ENCODE data around the gene KIAA1549. TPM values are rescaled to one million over a fixed set of nuclear protein-coding genes. Genes with fewer than 3 reads are reported as not detected.

The KIAA1549 gene
- total RNA-seq, 1 experiment from 2014 or later = 18.7 TPM

DNA sequence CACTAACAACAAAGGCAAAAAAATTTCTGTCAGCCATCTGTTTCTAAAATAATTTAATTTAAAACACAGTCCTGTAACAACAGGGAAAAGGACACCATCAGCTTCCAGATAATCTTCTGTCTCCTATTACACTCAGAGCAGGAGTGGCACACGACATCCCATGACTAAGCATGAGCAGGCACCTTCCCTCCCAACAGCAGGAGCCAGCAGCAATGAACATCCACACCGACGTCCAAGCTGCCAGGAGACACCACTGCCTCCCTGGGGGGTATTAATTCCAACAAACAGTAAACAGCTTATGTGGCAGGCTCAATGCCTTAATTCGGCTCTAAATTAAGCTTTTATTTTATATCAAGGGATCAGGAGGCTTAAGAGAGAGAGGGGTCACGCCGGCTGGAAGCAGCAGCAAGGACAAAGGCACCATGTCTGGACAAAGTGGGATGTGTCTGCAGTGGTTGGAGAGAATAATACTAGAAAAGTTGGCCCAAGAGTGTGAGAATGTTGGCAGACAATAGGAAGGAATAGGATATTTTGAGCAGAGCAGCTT is 45.7 kb downstream of the KIAA1549 start:
- Mint-ChIP-seq H3K36me3 (no peaks in the 10 kb centered on the region), H3K9me3 (no peaks in the 10 kb centered on the region), H3K27ac (no peak overlapping the region), H3K27me3 (ENCODE audit: low read depth) (no peaks in the 10 kb centered on the region), H3K4me1 (peaks cover 27% of the 10 kb centered on the region), H3K4me3 (no peak overlapping the region)
- ChIA-PET POLR2A (interaction anchor here (0.5 kb wide), 1 partner anchor 11 kb away, joined by 3 read pairs; no protein-coding TSS in a partner anchor), CTCF (no interaction called here)
- TF ChIP-seq, protein P1, sequence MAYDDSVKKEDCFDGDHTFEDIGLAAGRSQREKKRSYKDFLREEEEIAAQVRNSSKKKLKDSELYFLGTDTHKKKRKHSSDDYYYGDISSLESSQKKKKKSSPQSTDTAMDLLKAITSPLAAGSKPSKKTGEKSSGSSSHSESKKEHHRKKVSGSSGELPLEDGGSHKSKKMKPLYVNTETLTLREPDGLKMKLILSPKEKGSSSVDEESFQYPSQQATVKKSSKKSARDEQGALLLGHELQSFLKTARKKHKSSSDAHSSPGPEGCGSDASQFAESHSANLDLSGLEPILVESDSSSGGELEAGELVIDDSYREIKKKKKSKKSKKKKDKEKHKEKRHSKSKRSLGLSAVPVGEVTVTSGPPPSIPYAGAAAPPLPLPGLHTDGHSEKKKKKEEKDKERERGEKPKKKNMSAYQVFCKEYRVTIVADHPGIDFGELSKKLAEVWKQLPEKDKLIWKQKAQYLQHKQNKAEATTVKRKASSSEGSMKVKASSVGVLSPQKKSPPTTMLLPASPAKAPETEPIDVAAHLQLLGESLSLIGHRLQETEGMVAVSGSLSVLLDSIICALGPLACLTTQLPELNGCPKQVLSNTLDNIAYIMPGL (CRISPR knock-in tag; IDR thresholded peaks at IDR 0.05) = no peak
- TF ChIP-seq, protein P2, sequence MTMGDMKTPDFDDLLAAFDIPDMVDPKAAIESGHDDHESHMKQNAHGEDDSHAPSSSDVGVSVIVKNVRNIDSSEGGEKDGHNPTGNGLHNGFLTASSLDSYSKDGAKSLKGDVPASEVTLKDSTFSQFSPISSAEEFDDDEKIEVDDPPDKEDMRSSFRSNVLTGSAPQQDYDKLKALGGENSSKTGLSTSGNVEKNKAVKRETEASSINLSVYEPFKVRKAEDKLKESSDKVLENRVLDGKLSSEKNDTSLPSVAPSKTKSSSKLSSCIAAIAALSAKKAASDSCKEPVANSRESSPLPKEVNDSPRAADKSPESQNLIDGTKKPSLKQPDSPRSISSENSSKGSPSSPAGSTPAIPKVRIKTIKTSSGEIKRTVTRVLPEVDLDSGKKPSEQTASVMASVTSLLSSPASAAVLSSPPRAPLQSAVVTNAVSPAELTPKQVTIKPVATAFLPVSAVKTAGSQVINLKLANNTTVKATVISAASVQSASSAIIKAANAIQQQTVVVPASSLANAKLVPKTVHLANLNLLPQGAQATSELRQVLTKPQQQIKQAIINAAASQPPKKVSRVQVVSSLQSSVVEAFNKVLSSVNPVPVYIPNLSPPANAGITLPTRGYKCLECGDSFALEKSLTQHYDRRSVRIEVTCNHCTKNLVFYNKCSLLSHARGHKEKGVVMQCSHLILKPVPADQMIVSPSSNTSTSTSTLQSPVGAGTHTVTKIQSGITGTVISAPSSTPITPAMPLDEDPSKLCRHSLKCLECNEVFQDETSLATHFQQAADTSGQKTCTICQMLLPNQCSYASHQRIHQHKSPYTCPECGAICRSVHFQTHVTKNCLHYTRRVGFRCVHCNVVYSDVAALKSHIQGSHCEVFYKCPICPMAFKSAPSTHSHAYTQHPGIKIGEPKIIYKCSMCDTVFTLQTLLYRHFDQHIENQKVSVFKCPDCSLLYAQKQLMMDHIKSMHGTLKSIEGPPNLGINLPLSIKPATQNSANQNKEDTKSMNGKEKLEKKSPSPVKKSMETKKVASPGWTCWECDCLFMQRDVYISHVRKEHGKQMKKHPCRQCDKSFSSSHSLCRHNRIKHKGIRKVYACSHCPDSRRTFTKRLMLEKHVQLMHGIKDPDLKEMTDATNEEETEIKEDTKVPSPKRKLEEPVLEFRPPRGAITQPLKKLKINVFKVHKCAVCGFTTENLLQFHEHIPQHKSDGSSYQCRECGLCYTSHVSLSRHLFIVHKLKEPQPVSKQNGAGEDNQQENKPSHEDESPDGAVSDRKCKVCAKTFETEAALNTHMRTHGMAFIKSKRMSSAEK (CRISPR knock-in tag; IDR thresholded peaks at IDR 0.05; ENCODE audit: borderline replicate concordance) = no peak
- TF ChIP-seq ZNF232 (CRISPR knock-in tag; IDR thresholded peaks at IDR 0.05) (no peak), ZNF263 (CRISPR knock-in tag; IDR thresholded peaks at IDR 0.05; ENCODE audit: low read depth) (no peak), HMGA2 (CRISPR knock-in tag; IDR thresholded peaks at IDR 0.05) (no peak), PRRX2 (CRISPR knock-in tag; IDR thresholded peaks at IDR 0.05) (no peak), SP1 (CRISPR knock-in tag; conservative IDR thresholded peaks at IDR 0.05) (no peak), NFYB (CRISPR knock-in tag; conservative IDR thresholded peaks at IDR 0.05; ENCODE audit: low read depth) (no peak), MXD4 (CRISPR knock-in tag; IDR thresholded peaks at IDR 0.05; ENCODE audit: borderline replicate concordance) (no peak), FOXJ3 (CRISPR knock-in tag; IDR thresholded peaks at IDR 0.05; ENCODE audit: borderline replicate concordance) (no peak), RELA (CRISPR knock-in tag; IDR thresholded peaks at IDR 0.05; ENCODE audit: borderline replicate concordance) (no peak), CREB1 (CRISPR knock-in tag; IDR thresholded peaks at IDR 0.05) (no peak), ATF1 (CRISPR knock-in tag; IDR thresholded peaks at IDR 0.05) (no peak)
- TF ChIP-seq, protein P3, sequence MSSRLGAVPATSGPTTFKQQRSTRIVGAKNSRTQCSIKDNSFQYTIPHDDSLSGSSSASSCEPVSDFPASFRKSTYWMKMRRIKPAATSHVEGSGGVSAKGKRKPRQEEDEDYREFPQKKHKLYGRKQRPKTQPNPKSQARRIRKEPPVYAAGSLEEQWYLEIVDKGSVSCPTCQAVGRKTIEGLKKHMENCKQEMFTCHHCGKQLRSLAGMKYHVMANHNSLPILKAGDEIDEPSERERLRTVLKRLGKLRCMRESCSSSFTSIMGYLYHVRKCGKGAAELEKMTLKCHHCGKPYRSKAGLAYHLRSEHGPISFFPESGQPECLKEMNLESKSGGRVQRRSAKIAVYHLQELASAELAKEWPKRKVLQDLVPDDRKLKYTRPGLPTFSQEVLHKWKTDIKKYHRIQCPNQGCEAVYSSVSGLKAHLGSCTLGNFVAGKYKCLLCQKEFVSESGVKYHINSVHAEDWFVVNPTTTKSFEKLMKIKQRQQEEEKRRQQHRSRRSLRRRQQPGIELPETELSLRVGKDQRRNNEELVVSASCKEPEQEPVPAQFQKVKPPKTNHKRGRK (CRISPR knock-in tag; IDR thresholded peaks at IDR 0.05; ENCODE audit: borderline replicate concordance) = no peak
- TF ChIP-seq, protein P4, sequence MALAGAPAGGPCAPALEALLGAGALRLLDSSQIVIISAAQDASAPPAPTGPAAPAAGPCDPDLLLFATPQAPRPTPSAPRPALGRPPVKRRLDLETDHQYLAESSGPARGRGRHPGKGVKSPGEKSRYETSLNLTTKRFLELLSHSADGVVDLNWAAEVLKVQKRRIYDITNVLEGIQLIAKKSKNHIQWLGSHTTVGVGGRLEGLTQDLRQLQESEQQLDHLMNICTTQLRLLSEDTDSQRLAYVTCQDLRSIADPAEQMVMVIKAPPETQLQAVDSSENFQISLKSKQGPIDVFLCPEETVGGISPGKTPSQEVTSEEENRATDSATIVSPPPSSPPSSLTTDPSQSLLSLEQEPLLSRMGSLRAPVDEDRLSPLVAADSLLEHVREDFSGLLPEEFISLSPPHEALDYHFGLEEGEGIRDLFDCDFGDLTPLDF (CRISPR knock-in tag; IDR thresholded peaks at IDR 0.05) = no peak
- TF ChIP-seq, protein P5, sequence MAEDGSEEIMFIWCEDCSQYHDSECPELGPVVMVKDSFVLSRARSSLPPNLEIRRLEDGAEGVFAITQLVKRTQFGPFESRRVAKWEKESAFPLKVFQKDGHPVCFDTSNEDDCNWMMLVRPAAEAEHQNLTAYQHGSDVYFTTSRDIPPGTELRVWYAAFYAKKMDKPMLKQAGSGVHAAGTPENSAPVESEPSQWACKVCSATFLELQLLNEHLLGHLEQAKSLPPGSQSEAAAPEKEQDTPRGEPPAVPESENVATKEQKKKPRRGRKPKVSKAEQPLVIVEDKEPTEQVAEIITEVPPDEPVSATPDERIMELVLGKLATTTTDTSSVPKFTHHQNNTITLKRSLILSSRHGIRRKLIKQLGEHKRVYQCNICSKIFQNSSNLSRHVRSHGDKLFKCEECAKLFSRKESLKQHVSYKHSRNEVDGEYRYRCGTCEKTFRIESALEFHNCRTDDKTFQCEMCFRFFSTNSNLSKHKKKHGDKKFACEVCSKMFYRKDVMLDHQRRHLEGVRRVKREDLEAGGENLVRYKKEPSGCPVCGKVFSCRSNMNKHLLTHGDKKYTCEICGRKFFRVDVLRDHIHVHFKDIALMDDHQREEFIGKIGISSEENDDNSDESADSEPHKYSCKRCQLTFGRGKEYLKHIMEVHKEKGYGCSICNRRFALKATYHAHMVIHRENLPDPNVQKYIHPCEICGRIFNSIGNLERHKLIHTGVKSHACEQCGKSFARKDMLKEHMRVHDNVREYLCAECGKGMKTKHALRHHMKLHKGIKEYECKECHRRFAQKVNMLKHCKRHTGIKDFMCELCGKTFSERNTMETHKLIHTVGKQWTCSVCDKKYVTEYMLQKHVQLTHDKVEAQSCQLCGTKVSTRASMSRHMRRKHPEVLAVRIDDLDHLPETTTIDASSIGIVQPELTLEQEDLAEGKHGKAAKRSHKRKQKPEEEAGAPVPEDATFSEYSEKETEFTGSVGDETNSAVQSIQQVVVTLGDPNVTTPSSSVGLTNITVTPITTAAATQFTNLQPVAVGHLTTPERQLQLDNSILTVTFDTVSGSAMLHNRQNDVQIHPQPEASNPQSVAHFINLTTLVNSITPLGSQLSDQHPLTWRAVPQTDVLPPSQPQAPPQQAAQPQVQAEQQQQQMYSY (CRISPR knock-in tag; IDR thresholded peaks at IDR 0.05) = no peak
- TF ChIP-seq, protein P6, sequence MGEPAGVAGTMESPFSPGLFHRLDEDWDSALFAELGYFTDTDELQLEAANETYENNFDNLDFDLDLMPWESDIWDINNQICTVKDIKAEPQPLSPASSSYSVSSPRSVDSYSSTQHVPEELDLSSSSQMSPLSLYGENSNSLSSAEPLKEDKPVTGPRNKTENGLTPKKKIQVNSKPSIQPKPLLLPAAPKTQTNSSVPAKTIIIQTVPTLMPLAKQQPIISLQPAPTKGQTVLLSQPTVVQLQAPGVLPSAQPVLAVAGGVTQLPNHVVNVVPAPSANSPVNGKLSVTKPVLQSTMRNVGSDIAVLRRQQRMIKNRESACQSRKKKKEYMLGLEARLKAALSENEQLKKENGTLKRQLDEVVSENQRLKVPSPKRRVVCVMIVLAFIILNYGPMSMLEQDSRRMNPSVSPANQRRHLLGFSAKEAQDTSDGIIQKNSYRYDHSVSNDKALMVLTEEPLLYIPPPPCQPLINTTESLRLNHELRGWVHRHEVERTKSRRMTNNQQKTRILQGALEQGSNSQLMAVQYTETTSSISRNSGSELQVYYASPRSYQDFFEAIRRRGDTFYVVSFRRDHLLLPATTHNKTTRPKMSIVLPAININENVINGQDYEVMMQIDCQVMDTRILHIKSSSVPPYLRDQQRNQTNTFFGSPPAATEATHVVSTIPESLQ (CRISPR knock-in tag; IDR thresholded peaks at IDR 0.05) = no peak
- ATAC-seq = no peak
- DNase-seq (ENCODE audit: low spot score) = no peak

Measured in WTC11 (cell line).